ENCODE measurements around the gene TLE4. TPM values are rescaled to one million over a fixed set of nuclear protein-coding genes. Genes with fewer than 3 reads are reported as not detected.

Gene TLE4
- total RNA-seq, 2 donors from 2014 or later, result 17.9 to 54.7 TPM

DNA sequence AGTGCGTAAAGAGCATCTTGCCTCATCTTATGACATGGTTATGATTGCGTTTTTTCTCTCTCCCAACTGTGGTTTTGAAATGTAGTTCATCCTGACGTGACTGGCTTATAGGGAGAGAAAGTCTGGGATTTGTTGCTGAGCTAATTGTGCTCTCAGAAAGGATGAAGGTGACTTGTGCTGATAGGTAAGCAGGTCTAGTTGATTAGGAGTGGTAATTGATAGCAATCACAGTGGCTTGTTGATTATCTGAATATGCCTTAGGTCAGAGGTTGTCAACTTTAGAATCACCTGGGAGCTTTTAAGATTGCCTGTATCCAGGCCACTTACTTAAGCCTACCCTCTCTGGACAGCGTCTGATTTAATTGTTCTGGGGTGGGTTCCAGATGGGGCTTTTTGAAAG, 117.8 kb downstream of the TLE4 start:
- 90 to 95% methylated on average over 4 of the region's 4 CpGs for WGBS, 2 donors
- intact Hi-C loops (cut with DNase I), result no loop called here
- Histone ChIP-seq H3K4me1 (no peaks in the 10 kb centered on the region), H3K27me3 (no peaks in the 10 kb centered on the region), H3K9me3 (no peaks in the 10 kb centered on the region), H3K36me3 (replicated peaks in 1 of 2; ENCODE audit: insufficient read depth in 1 of 2, low read depth in 2 of 2) (no peaks in the 10 kb centered on the region), H3K27ac (no peak overlapping the region), H3K4me3 (no peak overlapping the region)
- ATAC-seq (no peak), DNase-seq (no peak)
- no peak for TF ChIP-seq POLR2A (IDR thresholded peaks at IDR 0.05)
- TF ChIP-seq, protein P1, sequence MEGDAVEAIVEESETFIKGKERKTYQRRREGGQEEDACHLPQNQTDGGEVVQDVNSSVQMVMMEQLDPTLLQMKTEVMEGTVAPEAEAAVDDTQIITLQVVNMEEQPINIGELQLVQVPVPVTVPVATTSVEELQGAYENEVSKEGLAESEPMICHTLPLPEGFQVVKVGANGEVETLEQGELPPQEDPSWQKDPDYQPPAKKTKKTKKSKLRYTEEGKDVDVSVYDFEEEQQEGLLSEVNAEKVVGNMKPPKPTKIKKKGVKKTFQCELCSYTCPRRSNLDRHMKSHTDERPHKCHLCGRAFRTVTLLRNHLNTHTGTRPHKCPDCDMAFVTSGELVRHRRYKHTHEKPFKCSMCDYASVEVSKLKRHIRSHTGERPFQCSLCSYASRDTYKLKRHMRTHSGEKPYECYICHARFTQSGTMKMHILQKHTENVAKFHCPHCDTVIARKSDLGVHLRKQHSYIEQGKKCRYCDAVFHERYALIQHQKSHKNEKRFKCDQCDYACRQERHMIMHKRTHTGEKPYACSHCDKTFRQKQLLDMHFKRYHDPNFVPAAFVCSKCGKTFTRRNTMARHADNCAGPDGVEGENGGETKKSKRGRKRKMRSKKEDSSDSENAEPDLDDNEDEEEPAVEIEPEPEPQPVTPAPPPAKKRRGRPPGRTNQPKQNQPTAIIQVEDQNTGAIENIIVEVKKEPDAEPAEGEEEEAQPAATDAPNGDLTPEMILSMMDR (IDR thresholded peaks at IDR 0.05), result no peak

DNA sequence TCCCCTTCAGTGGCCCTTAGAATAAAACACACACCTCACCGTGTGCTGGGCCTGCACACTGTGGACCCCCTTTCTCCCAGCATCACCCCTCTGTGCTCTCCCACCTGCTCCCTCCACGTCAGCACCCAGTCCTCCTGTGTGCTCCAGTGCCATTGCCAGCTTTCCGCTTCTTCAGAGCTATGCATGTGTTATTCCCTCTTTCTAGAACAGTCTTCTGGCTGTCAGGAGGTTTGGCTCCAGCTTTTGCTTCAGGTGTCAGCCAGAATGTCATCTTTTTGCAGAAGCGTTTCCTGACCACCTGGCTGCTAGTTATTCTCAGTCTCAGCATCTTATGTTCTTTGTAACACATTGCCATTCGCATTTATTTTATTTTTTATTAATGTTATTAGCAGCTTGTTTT, 119.7 kb downstream of the TLE4 start:
- 94 to 97% methylated on average over 5 of the region's 5 CpGs for WGBS, 2 donors
- ATAC-seq (no peak), DNase-seq (no peak)
- Histone ChIP-seq H3K9me3 (no peaks in the 10 kb centered on the region), H3K4me1 (no peaks in the 10 kb centered on the region), H3K27ac (no peak overlapping the region), H3K36me3 (replicated peaks in 1 of 2; ENCODE audit: insufficient read depth in 1 of 2, low read depth in 2 of 2) (no peaks in the 10 kb centered on the region), H3K4me3 (no peak overlapping the region), H3K27me3 (no peaks in the 10 kb centered on the region)
- intact Hi-C loops (cut with DNase I), result no loop called here
- TF ChIP-seq, protein P1 (IDR thresholded peaks at IDR 0.05), result no peak
- TF ChIP-seq POLR2A (IDR thresholded peaks at IDR 0.05), result no peak

DNA sequence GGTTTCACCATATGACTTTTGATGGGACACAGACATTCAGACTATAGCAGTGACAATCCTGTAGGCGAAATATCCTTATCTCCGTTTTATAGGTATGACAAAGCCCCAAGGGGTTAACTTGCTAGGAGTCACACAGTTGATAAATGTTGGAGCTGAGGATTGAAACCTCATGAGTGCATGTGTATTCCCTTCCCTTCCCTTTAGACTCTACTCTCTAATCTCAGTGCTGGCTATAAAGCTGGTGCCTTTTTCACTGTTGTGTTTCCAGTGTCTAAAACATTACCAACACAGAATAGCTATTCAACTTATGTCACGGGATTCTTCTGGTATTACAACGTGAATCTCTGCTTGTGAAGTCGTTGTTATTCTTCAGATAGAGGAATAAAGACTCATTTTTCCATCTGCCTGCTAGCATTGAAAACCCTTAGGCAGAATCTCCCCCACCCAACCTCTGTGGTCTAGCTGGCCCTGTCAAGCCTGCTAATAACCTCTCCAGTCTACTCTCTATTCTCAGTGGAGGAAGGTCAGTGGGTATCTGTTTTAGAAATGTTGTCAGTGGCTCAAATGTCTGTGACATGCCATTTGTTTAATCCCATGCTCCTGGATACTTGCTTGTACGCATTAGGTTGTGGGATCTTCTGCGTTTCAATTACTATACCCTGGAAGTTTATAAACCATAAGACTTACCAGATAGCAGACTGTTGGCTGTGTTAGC, 121.2 kb downstream of the TLE4 start:
- no peaks in the 10 kb centered on the region for H3K4me1 ChIP-seq
- no peak overlapping the region for H3K27ac ChIP-seq
- H3K9me3 ChIP-seq, result no peaks in the 10 kb centered on the region
- H3K36me3 ChIP-seq (replicated peaks in 1 of 2; ENCODE audit: insufficient read depth in 1 of 2, low read depth in 2 of 2), result no peaks in the 10 kb centered on the region
- DNase-seq, result no peak
- ATAC-seq, result no peak
- H3K4me3 ChIP-seq, result no peak overlapping the region
- no peaks in the 10 kb centered on the region for H3K27me3 ChIP-seq
- WGBS, 2 donors, result 77 to 87% methylated on average over 7 of the region's 7 CpGs
- TF ChIP-seq, protein P1 (IDR thresholded peaks at IDR 0.05), result no peak
- TF ChIP-seq POLR2A (IDR thresholded peaks at IDR 0.05), result no peak
- intact Hi-C loops (cut with DNase I), result no loop called here

DNA sequence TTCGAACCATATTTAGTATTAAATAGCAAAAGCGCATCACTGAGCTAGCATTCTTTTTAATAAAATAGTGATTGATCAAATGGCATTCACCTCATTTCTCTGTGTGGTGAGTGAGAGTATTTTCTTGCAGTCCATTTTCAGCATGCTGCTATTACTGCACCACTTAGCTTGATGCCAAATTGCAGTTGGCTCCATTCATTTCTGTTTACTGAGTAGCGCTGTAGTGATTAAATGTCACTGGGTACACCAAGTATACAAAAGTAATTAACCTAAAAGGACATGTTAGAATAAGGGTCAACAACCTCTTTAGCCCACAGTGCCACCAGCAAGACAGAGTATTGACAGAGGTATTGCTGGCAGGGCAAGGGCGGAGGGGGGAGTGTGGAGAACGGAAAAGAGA, 122.0 kb downstream of the TLE4 start:
- intact Hi-C loops (cut with DNase I), result no loop called here
- 82 to 87% methylated on average over 5 of the region's 5 CpGs for WGBS, 2 donors

More for the DNA sequence above, 122.0 kb downstream of the TLE4 start:
- Histone ChIP-seq H3K27me3 (no peaks in the 10 kb centered on the region), H3K4me1 (no peaks in the 10 kb centered on the region), H3K27ac (no peak overlapping the region), H3K4me3 (no peak overlapping the region), H3K9me3 (no peaks in the 10 kb centered on the region), H3K36me3 (replicated peaks in 1 of 2; ENCODE audit: insufficient read depth in 1 of 2, low read depth in 2 of 2) (no peaks in the 10 kb centered on the region)
- no peak for ATAC-seq
- TF ChIP-seq, protein P1 (IDR thresholded peaks at IDR 0.05), result no peak
- TF ChIP-seq POLR2A (IDR thresholded peaks at IDR 0.05), result no peak
- DNase-seq, result no peak
